ENCODE measurements around the gene INPP1. TPM values are rescaled to one million over a fixed set of nuclear protein-coding genes. Genes with fewer than 3 reads are reported as not detected.

Gene INPP1
- total RNA-seq, 1 donor from 2014 or later: 6.5 TPM

GRCh38 chr2:190415251-190415650 lies 71.9 kb downstream of the INPP1 start:
- DNase-seq (ENCODE audit: low read depth): no peak
- TF ChIP-seq CTCF (conservative IDR thresholded peaks at IDR 0.05; ENCODE audit: low read depth, low read length): no peak
- H3K4me3 ChIP-seq (ENCODE audit: low read depth, low read length): no peak overlapping the region

- no peak overlapping the region for H3K4me3 ChIP-seq (ENCODE audit: low read depth, low read length)
- no peak for TF ChIP-seq CTCF (conservative IDR thresholded peaks at IDR 0.05; ENCODE audit: low read depth, low read length)
- no peak for DNase-seq (ENCODE audit: low read depth)
Observed at GRCh38 chr2:190415794-190416775, 72.7 kb downstream of the INPP1 start.

GRCh38 chr2:190417045-190417842 lies 73.9 kb downstream of the INPP1 start:
- no peak for DNase-seq (ENCODE audit: low read depth)
- no peak for TF ChIP-seq CTCF (conservative IDR thresholded peaks at IDR 0.05; ENCODE audit: low read depth, low read length)
- H3K4me3 ChIP-seq (ENCODE audit: low read depth, low read length): no peak overlapping the region

- no peak overlapping the region for H3K4me3 ChIP-seq (ENCODE audit: low read depth, low read length)
- no peak for DNase-seq (ENCODE audit: low read depth)
- TF ChIP-seq CTCF (conservative IDR thresholded peaks at IDR 0.05; ENCODE audit: low read depth, low read length): no peak
Observed at GRCh38 chr2:190418727-190419126, 75.3 kb downstream of the INPP1 start.

- no peak overlapping the region for H3K4me3 ChIP-seq (ENCODE audit: low read depth, low read length)
- no peak for TF ChIP-seq CTCF (conservative IDR thresholded peaks at IDR 0.05; ENCODE audit: low read depth, low read length)
- no peak for DNase-seq (ENCODE audit: low read depth)
Observed at GRCh38 chr2:190420801-190421200, 77.4 kb downstream of the INPP1 start.

Other genes with a start within 250 kb of the INPP1 start
- gene HIBCH, start 23.8 kb upstream of the INPP1 start, total RNA-seq: 8.6 and 12.2 TPM in 2 replicates
- gene MFSD6, start 64.8 kb downstream of the INPP1 start, total RNA-seq: 18.2 and 54.3 TPM in 2 replicates
- 5.1 and 15.0 TPM in 2 replicates for gene NEMP2, start 191.1 kb downstream of the INPP1 start, total RNA-seq